Thyroid gland (tissue), 4 donors: Measurements from ENCODE around the gene CLSTN1. TPM values are rescaled to one million over a fixed set of nuclear protein-coding genes. Genes with fewer than 3 reads are reported as not detected.

Experiments used
- DNase-seq, 2 donors: peaks; one replicate each; pipeline ENCODE4 v3.0.0-alpha.2; 2019
- H3K27ac ChIP-seq, 3 donors: fragments of 200-600 bp; sonication (generic); 1 replicate in 2 of 3; 2 replicates in 1 of 3; pipeline ENCODE4 v1.5.1; 2016 to 2019; ENCODE audit warnings: mild to moderate bottlenecking in 1 of 3, moderate library complexity in 1 of 3
- H3K27me3 ChIP-seq: fragments of 200-600 bp; sonication (generic); one replicate; pipeline ENCODE4 v1.5.1; 2019
- H3K36me3 ChIP-seq, 2 donors: fragments of 200-600 bp; sonication (generic); one replicate each; pipeline ENCODE4 v1.5.1; 2016 to 2019
- H3K4me1 ChIP-seq, 2 donors: fragments of 200-600 bp; sonication (generic); one replicate each; pipeline ENCODE4 v1.5.1; 2017 to 2019
- H3K4me3 ChIP-seq, 3 donors: fragments of 200-600 bp; sonication (generic); replicated peaks in 1 of 3; 1 replicate in 2 of 3; 2 replicates in 1 of 3; pipeline ENCODE4 v1.5.1; 2016; ENCODE audit warnings: mild to moderate bottlenecking in 1 of 3
- H3K9me3 ChIP-seq: fragments of 200-600 bp; sonication (generic); one replicate; pipeline ENCODE4 v1.5.1; 2017
- POLR2A ChIP-seq, 2 donors: fragments of 450-650 bp; IDR thresholded peaks; one replicate each; pipeline ENCODE4 v1.6.1; 2017; ENCODE audit warnings: antibody characterized with exemption in 2 of 2, mild to moderate bottlenecking in 2 of 2, moderate library complexity in 1 of 2
- WGBS, 2 donors: methylation state at CpG; one replicate each; pipeline ENCODE4 v1.1.5; 2017; 5-methylcytosine and 5-hydroxymethylcytosine counted together
- intact Hi-C: fragments of 100-400 bp; cut with DNase I; formaldehyde crosslinking; loops from one replicate; pipeline ENCODE4 v1.15.1; 2023
- total RNA-seq, 4 donors: library from RNA; depleted of rRNA; stranded (reverse); fragments of >200 nt; gene quantifications; one replicate each; pipeline ENCODE4 v1.2.3, GENCODE V29; 2016
- TF ChIP-seq, protein P1 (sequence below), 6 experiments: fragments of 200-600 bp in 3 of 6; fragments of 450-650 bp in 3 of 6; sonication (generic) in 3 of 6; IDR thresholded peaks; one replicate each; pipeline ENCODE4 v1.5.1; 2016 to 2019; ENCODE audit warnings: antibody characterized with exemption in 6 of 6, mild to moderate bottlenecking in 2 of 6, inconsistent platforms in 1 of 6, moderate library complexity in 1 of 6

Gene CLSTN1
- total RNA-seq, 4 donors from 2014 or later: 59.5 to 85.0 (median 81.5) TPM

DNA sequence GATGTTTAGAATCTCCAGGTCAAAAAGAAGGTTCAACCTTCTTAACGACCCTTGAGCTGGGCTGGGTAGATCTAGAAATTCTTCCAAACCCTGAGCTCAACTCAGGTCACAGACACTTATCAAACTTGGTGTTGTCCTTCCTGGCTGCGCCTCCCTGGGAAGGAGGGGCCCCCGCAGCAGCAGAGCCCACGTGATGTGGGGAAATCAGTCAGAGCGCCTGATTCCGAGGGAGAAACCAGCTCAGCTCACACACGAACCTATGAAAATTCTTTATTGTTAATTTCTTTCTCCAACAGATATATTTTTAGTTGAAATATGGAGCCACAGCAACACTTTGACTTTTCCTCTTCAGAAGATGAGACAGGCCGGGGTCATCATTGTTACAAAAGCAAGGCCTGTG is 24.3 kb upstream of the CLSTN1 start:
- Histone ChIP-seq H3K36me3 (no peaks in the 10 kb centered on the region), H3K4me1 (peaks cover 0 to 13% of the 10 kb centered on the region in 2 donors), H3K4me3 (no peak overlapping the region), H3K9me3 (no peaks in the 10 kb centered on the region), H3K27me3 (no peaks in the 10 kb centered on the region), H3K27ac (no peak overlapping the region)
- 53 to 60% methylated on average over 8 of the region's 8 CpGs for WGBS, 2 donors
- peak in 1 of 2 donors; percentile 18 for DNase-seq
- TF ChIP-seq, protein P1, sequence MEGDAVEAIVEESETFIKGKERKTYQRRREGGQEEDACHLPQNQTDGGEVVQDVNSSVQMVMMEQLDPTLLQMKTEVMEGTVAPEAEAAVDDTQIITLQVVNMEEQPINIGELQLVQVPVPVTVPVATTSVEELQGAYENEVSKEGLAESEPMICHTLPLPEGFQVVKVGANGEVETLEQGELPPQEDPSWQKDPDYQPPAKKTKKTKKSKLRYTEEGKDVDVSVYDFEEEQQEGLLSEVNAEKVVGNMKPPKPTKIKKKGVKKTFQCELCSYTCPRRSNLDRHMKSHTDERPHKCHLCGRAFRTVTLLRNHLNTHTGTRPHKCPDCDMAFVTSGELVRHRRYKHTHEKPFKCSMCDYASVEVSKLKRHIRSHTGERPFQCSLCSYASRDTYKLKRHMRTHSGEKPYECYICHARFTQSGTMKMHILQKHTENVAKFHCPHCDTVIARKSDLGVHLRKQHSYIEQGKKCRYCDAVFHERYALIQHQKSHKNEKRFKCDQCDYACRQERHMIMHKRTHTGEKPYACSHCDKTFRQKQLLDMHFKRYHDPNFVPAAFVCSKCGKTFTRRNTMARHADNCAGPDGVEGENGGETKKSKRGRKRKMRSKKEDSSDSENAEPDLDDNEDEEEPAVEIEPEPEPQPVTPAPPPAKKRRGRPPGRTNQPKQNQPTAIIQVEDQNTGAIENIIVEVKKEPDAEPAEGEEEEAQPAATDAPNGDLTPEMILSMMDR (IDR thresholded peaks at IDR 0.05): no peak
- TF ChIP-seq POLR2A (IDR thresholded peaks at IDR 0.05): no peak
- intact Hi-C loops: no loop called here

DNA sequence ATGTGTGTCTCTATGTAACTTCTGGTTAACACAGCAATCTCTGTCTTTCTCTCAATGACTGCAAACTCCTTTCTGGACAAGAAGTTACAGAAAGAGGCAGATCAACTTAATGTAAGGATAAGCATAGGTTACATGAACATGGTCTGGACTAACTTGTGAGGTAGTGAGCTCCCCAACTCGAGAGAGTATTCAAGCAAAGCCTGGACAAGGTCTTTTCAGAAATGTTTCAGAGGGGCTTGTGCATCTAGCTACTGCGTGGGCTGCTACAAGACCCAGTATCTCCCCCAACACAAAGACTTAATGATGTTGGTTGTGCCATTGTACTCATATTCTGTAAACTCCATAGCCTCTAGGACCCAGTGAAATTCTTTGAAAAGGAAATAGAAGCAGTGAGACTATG is 23.5 kb upstream of the CLSTN1 start:
- no peaks in the 10 kb centered on the region for H3K36me3 ChIP-seq
- no peaks in the 10 kb centered on the region for H3K9me3 ChIP-seq
- H3K4me3 ChIP-seq: no peak overlapping the region
- no peak for TF ChIP-seq POLR2A (IDR thresholded peaks at IDR 0.05)
- H3K27ac ChIP-seq: no peak overlapping the region
- 91 to 94% methylated on average over 2 of the region's 2 CpGs for WGBS, 2 donors
- no peak for DNase-seq
- no peaks in the 10 kb centered on the region for H3K27me3 ChIP-seq
- intact Hi-C loops: no loop called here
- peaks cover 0 to 16% of the 10 kb centered on the region in 2 donors for H3K4me1 ChIP-seq

DNA sequence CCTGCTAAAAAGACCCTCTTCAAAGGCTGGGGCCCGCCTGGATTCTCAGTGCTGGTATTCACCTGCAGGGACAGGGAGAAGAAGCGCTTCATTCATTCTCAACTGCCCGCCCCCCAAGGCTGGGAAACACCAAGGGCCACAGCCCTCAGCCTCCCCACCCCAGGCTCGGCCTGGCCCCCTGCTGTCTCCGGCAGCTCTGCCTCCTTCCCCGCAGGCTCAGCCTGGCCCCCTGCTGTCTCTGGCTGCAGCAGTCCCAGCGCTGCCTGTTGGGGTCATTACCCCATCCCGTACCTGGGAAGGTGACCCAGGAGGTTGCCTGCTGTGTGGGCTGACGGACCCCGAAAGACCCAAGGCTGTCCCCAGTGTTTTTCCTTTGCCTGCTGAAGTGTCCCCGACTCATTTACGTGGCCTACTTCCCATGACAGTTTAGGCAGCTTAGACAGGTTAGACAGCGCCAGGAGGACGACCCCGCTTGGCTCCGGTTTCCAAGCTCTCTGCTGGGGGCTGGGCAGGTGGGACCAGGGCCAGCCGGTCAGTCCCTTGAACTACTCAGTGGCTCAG is 22.9 kb upstream of the CLSTN1 start:
- Histone ChIP-seq H3K9me3 (no peaks in the 10 kb centered on the region), H3K4me3 (no peak overlapping the region), H3K27ac (no peak overlapping the region), H3K4me1 (peaks cover 0 to 16% of the 10 kb centered on the region in 2 donors), H3K27me3 (no peaks in the 10 kb centered on the region), H3K36me3 (no peaks in the 10 kb centered on the region)
- no peak for DNase-seq
- WGBS, 2 donors: 76 to 87% methylated on average over 13 to 14 of the region's 17 CpGs
- no peak for TF ChIP-seq POLR2A (IDR thresholded peaks at IDR 0.05)
- TF ChIP-seq, protein P1 (IDR thresholded peaks at IDR 0.05): no peak
- intact Hi-C loops: no loop called here

DNA sequence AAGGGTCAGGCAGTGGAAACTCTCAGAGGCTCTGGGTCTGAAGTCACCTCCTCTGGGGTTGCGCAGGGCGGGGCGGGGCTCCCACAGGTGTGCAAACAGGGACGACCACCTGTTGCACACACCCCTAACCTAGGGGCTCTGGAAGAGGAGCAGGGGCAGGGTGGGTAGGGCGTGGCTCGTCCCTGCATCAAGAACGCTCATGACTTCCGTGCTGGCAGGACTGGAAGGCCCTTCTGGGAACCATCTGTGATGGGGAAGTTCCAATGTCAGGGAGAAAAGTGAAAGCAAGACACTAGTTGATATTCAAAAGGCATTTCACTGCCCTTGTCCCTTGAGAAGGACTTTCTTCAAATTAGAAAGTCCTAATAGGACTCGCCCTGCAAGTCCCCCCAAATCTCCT is 22.1 kb upstream of the CLSTN1 start:
- Histone ChIP-seq H3K36me3 (no peaks in the 10 kb centered on the region), H3K27me3 (no peaks in the 10 kb centered on the region), H3K27ac (no peak overlapping the region), H3K4me1 (peaks cover 0 to 16% of the 10 kb centered on the region in 2 donors), H3K4me3 (no peak overlapping the region), H3K9me3 (no peaks in the 10 kb centered on the region)
- WGBS, 2 donors: 74 to 75% methylated on average over 9 of the region's 9 CpGs
- DNase-seq: no peak
- intact Hi-C loops: no loop called here
- TF ChIP-seq, protein P1 (IDR thresholded peaks at IDR 0.05): no peak
- no peak for TF ChIP-seq POLR2A (IDR thresholded peaks at IDR 0.05)

DNA sequence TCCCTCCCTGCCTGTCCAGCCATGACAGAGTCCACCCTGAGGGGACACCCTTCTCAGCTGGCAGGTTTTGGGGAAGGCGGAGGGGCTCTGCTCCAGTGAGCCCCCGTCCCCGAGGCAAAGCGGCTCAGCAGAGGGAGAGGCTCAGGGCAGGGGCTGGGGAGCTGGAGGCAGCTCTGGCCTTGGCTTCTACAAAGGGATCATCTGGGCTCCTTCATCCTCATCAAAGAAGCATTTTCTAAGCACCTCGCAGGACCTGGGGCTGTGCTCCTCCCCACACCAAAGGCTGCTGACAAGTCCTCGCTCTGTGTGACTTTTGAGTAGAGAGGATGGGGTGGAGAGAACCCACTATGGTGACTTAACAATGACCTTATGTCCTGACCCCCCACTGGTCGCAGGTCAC is 21.0 kb upstream of the CLSTN1 start:
- intact Hi-C loops: no loop called here
- TF ChIP-seq POLR2A (IDR thresholded peaks at IDR 0.05): no peak
- TF ChIP-seq, protein P1 (IDR thresholded peaks at IDR 0.05): no peak
- H3K27me3 ChIP-seq: no peaks in the 10 kb centered on the region
- 84 to 89% methylated on average over 7 of the region's 7 CpGs for WGBS, 2 donors
- no peak for DNase-seq
- no peak overlapping the region for H3K27ac ChIP-seq
- peaks cover 0 to 16% of the 10 kb centered on the region in 2 donors for H3K4me1 ChIP-seq
- no peaks in the 10 kb centered on the region for H3K36me3 ChIP-seq
- no peak overlapping the region for H3K4me3 ChIP-seq
- no peaks in the 10 kb centered on the region for H3K9me3 ChIP-seq
